HG02678 (cell line): ENCODE results near the gene TPK1.

Experiments
- ATAC-seq: cut with Tn5 transposase; IDR thresholded peaks from one replicate; pipeline ENCODE4 v1.9.1; 2021; ENCODE audit warnings: mild to moderate bottlenecking, moderate library complexity; ENCODE audit not compliant: unreplicated experiment

Gene TPK1

DNA sequence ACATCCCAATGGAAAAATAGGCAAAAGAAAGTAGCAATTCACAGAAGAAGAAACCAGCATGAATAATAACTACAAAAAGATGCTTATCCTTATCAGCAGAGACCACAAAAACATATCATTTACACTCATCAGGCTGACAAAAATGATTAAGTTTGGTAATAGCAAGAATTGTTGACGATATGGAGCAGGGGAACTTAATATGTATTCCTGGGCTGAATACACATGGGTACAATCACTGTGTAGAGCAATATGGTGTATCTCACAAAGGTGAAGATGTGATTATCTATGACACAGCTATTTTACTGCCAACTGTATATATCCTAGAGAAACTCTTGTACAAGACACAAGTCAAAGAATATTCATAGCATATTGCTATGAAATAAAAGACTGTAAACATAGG is 290.5 kb downstream of the TPK1 start:
- ATAC-seq, result no peak

DNA sequence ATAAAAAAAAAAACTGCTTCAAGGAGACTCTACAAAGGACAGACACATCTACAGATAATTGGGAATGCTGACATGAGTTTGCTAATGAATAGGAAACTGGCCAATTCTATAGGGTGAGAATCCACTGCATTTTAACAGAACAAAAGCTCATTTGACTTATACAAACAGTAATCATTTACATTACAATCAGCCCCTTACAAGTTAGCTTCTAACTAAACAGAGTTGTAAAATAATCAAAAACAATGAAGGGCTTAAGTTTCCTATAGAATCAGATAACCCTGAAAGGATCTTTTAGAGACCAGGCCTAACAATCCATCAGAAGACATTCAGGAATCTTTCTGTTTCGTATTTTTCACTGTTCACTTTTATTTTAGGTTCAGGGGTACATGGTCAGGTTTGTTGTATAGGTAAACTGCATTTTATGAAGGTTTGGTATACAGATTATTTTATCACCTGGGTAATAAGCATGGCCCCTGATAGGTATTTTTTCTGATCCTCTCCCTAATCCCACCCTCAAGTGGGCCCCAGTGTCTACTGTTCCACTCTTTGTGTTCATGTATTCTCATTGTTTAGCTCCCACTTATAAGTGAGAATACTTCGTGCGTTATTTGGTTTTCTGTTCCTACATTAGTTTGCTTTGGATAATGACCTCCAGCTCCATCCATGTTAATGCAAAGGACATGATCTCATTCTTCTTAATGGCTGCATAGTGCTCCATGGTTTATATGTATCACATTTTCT is 301.0 kb downstream of the TPK1 start:
- ATAC-seq, result no peak

GRCh38 chr7:144534196-144534595 is 301.7 kb downstream of the TPK1 start:
- no peak for ATAC-seq

DNA sequence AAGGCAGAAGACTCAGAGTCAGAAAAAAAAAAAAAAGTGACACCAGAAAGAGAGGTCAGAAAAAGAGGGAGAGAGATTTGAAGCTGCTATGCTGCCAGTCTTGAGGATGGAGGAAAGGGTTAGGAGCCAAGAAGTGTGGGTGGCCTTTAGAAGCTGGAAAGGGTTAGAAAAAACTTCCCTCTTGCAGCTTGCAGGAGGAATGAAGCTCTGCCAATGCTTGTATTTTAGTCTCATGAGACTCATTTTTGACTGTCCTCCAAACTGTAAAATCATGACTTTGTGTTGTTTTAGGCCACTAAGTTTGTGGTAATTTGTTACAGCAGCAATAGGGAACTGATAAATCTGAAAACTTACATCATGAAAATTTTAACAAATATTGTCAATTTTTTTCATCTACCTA is 304.7 kb downstream of the TPK1 start:
- ATAC-seq, result no peak

DNA sequence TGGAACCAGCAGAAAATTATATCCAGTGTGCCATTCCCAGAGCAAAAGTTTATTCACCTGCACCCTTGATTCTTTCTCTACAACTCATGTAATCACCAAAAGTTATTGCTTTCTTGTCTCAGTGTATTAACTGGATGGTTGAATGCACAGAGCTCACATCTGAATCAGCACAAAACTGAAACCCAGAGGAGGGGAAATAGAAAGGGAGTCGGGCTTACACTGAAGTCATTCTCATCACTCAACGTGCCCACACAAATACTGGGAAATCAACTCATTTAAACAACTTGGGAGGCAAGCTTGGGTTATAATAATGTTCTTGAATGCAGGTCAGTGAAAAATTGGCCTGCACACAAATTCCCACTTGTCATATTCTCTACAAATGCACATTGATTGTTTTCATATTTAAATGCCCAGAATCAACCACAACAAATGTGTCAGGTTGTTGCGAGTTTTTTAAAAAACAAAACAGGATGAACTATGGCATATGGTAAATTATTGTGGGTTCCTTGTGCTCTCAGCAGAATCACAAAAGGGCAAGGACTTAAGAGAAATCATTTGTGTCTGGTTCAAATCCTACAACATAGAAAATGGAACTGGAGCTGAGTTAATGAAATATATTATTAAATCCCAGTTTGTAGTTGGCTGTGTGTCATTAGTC is 306.5 kb downstream of the TPK1 start:
- peak; percentile 95 for ATAC-seq

DNA sequence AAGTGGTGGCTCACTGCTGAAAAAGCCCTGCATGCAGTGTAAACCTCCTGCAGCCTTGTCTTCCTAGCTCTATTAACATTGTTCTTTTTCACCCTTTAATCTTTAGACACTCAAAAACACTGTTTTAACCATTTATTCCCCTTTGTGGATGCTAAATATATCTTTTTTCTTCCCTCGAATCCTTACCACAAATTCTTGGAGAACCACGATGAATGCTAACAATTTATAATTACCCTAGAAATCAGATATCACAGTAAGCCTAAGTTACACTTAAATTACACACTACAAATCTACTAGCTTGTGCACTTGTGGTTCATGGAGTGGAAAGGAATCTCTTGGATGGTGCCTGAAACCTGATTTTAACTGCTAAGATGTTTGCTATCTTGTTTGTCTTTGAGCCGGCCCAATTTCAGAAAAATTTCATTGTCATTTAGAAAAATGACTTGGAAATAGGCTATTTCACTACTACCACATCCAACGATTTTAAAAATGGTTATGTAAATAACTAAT is 307.3 kb downstream of the TPK1 start:
- no peak for ATAC-seq

- no peak for ATAC-seq
Measured at GRCh38 chr7:144527051-144527471, 308.8 kb downstream of the TPK1 start.

- no peak for ATAC-seq
Measured at GRCh38 chr7:144525956-144526355, 309.9 kb downstream of the TPK1 start.

DNA sequence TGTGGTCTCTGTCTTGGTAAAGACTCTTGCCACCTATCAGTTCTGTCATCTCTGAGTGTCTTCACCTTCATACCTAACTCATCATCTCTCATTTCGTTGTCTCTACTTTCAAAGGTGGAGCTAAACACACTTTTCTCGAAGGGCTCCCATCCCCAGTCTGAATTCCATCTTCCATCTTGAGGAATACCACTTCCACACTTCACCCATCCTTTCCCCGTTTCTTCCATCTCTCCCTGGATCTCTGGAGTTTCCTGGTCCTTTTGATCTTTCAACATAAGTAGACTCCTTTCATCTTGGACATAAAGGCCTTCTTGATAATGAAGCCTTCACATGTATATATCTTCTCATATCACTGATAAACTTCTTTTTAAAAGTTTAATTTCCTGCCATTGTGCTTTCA is 311.6 kb downstream of the TPK1 start:
- no peak for ATAC-seq

GRCh38 chr7:144523621-144524020 is 312.2 kb downstream of the TPK1 start:
- no peak for ATAC-seq

DNA sequence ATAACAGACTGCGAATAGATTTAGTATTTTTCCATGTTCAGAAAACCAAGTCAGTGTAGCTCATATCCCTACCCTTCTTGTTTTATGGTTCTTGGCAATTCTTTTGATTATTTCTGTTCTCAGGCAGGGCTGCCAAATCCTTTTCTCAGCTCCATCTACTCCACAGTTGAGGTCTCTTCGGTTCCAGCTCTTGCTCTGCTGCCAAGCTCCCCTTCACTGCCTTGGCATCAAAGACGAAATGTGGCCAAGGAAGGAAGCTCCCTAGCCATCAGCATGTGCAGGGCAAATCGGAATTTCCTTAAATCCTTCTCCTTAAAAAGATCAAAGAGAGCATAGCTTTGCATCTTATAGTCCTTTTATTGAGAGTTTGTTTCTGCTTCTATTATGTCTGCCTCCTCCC is 315.9 kb downstream of the TPK1 start:
- ATAC-seq, result no peak

DNA sequence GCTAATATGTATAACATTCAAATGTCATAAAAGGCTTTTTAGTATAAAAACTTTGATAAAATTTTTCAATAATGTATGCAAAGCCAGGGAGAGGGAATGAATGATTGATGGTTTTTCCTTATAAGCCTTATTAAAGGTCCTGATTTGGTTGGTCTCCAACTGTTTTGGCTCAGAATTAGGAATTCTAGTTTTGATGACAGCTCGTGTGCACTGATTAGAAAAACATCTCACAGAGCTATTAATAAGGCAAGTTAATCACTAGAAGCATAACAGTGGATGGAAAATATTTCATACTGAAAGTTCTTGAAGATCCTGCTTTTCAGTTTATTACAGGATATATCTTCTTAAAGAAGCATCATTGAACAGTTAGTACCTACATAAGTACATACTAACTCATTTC is 317.5 kb downstream of the TPK1 start:
- no peak for ATAC-seq

- no peak for ATAC-seq
Measured at GRCh38 chr7:144517749-144518148, 318.1 kb downstream of the TPK1 start.

DNA sequence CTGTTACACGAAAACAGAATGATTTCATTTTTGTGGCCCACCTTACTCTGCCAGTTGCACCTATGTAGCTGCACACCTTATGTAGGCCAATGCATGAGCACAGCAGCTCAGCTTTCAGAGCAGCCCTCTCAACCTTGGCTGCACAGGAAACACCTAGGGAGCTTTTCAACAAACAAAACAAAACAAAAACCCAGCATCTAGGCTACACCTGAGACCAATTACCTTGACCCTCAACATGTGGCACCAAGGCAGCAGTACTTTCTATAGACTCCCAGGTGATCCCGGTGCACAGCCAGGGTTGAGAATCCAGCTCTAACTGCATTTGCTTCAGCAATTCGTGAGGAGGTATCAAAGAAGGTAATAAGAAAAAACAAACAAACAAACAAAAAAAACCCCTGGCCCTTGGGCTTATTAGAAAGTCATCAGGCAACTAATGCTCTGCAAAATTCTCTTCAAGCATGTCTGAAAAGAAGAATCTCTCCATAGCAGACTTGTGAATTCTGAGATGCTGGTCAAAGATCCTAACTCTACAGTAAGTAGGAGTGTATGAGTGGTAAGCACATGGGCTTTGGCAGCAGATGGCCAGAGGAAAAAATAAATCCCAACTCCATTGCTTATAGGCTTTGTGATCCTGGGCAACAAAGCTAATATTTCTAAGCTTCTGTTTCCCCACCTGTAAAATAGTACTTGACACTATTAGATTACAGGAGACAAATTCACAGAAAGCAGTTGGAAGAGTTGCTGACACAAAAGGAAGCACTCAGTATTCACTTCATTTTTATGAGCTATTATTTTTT is 318.9 kb downstream of the TPK1 start:
- no peak for ATAC-seq

GRCh38 chr7:144513334-144513733 is 322.5 kb downstream of the TPK1 start:
- ATAC-seq, result no peak

- no peak for ATAC-seq
Measured at GRCh38 chr7:144510621-144511020, 325.2 kb downstream of the TPK1 start.

DNA sequence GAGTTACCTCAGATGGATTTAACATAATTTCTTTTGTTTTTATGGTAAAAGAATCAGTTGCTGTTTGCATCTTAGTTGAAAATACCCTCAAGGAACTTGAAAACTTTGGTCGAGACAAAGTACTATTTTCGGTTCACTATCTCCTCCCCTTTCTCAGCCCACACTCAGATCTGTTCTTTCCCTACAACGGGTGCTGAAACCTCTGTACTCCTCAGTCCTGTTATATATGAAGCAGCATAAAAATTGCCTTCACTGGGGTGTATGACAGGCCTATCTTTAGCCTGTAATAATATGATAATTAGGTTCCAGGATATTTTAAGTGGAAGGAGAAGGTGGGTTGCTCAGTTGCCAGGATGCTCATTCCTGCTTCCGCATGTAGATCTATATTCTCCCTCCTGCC is 327.2 kb downstream of the TPK1 start:
- ATAC-seq, result peak; percentile 87

- ATAC-seq, result no peak
Measured at GRCh38 chr7:144503215-144503614, 332.6 kb downstream of the TPK1 start.

GRCh38 chr7:144500225-144500624 is 335.6 kb downstream of the TPK1 start:
- no peak for ATAC-seq

GRCh38 chr7:144497282-144497681 is 338.6 kb downstream of the TPK1 start:
- no peak for ATAC-seq

DNA sequence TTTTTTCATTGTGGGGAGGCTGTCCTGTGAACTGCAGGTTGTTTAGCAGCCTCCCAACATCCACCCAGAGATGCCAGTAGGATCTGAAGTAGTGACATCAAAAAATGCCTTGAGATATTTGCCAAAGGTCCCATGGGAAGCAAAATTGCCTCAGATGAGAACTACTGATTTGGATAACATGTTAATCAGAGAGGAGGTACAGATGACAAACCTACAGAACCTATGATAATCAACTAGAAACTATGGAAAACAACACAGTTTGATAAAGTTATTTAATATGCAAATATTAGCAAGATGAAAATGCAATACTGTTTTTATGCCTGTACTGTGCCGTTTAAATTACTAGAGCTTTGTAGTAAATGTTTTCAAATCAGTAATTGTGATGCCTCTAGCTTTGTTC is 341.5 kb downstream of the TPK1 start:
- ATAC-seq, result no peak

DNA sequence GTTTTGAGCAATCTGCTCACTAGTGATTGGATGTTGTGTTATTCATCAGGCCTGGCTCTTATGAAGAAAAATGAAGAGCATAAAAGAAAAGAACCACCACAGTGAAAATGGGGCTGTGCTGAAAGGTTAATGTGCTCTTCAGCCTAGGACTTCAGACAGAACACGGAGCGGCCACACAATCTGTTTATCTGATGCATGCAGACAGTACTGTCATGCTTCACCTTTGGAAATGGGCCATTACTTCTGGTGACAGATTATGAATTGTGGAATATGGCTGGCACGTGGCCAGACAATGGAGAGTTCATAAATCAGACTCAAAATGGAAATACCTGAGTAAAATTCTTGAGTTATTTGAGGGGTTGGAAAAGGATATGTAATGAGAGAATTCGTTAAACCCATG is 346.3 kb downstream of the TPK1 start:
- no peak for ATAC-seq
